ENCODE data around the gene PCDHGA1.

Gene PCDHGA1

DNA sequence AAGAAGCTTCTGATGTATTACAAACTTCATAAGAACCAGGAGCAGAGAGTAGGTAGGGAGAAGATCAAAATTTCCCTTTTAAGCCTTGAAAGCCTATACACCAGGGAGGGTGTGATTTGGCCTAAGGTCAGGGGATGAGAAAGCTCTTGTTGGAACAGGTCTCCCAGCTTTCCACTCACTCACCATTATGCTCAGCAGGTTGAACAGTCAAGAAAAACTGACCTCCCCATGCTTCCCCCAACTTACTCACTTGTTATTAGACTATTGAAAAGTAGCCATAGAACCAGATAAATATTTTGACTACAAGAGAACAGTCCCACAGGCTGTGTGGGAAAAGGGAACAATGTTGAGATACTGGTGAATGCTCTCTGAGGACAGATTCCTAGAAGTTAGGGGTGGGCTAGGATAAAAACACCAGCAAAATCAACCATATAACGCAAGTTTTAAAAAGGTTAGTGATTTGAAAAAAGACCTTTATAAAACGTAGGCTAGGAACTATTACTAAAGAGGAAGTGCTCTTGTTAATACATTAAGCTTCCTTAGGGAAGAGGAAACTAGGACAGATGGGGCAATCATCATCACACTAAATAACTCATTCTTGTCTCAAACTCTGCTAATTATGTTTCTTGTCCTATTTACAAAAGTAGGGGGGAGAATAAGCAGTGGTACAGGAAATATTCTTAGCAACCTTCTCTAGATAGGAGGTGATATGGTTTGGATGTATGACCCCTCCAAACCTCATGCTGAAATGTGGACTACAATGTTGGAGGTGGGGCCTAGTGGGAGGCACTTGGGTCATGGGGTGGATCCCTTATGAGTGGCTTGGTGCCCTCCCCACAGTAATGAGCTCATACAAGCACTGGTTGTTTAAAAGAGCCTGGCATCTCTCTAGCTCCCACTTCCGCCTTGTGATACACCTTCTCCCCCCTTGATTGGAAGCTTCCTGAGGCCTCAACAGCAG is 189.6 kb downstream of the PCDHGA1 start:
- H3K9me3 Mint-ChIP-seq: no peaks in the 10 kb centered on the region
- H3K36me3 Mint-ChIP-seq (ENCODE audit: low read depth): peaks cover 81% of the 10 kb centered on the region
- H3K4me1 Mint-ChIP-seq (ENCODE audit: low read depth): peaks cover 53% of the 10 kb centered on the region
- H3K27me3 Mint-ChIP-seq: no peaks in the 10 kb centered on the region
- H3K27ac Mint-ChIP-seq: no peak overlapping the region
- H3K4me3 Mint-ChIP-seq: no peak overlapping the region

DNA sequence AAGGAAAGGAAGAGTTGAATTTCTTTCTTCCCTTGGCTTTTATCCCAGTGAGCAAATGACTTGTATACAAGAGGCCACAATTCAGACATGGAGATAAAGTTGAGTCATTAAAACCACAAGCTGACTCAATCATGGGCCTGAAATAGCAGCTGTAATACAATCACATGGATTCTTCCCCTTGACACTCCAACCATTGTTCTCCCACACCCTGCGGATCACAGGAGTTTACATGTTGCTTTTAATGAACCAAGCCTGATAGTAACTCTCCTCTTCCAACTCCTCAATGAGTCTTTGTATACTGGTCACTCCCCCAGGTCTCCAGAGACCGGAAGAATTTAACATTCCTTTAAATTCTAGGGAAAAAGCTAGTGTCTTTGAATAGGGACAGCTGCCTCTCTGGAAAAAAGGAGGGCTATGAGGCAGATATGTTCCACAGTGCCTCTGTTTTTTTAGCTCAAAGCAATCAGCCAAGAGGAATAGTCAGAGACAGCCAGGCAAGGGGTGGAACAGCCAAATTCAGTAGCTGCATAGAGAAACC is 191.0 kb downstream of the PCDHGA1 start:
- Mint-ChIP-seq H3K36me3 (ENCODE audit: low read depth) (peaks cover 85% of the 10 kb centered on the region), H3K4me1 (ENCODE audit: low read depth) (peaks cover 51% of the 10 kb centered on the region), H3K4me3 (peak overlapping the region; percentile 31), H3K27me3 (no peaks in the 10 kb centered on the region), H3K9me3 (no peaks in the 10 kb centered on the region), H3K27ac (peak overlapping the region; percentile 74)

DNA sequence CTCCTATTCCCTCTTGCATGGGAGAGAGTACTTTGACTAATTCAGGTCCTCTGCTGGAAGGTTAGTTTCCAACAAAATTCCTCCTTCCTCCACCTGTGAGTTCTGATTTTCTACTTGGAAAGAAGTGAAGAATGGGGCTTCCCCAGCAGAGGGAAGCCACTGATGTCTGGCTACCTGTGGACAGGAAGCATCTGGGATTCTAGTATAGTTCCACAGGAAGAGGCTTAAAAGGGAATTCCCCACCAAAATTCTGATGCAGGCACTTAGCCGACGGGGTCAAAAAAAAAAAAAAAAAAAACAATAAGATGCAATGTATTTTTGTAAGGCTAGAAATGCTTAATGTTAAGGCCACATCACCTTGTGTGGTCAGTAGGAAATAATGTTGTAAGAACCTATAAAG is 192.0 kb downstream of the PCDHGA1 start:
- Mint-ChIP-seq H3K4me1 (ENCODE audit: low read depth) (peaks cover 50% of the 10 kb centered on the region), H3K27ac (peak overlapping the region; percentile 74), H3K9me3 (no peaks in the 10 kb centered on the region), H3K36me3 (ENCODE audit: low read depth) (peaks cover 82% of the 10 kb centered on the region), H3K27me3 (no peaks in the 10 kb centered on the region), H3K4me3 (no peak overlapping the region)

DNA sequence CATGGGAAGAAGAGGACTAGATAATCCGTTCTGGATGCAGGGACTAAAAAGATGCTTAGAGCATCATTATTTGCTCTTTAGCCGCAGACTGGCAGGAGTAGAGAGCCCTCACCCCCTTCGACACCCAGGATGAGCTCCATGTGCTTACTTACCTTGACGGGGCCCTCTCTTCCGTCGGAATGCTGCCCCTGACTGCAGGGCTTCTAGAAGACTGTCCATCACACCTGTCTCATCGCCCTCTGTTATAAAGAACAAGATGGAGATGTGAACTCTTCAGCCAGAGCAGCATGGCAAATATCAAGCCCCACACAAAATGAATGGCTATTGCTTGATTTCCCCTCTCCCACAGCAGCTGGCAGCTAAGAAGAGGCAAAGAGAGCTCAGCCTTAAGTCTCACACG is 193.7 kb downstream of the PCDHGA1 start:
- Mint-ChIP-seq H3K27me3 (no peaks in the 10 kb centered on the region), H3K4me3 (no peak overlapping the region), H3K9me3 (no peaks in the 10 kb centered on the region), H3K27ac (no peak overlapping the region), H3K36me3 (ENCODE audit: low read depth) (peaks cover 69% of the 10 kb centered on the region), H3K4me1 (ENCODE audit: low read depth) (peaks cover 50% of the 10 kb centered on the region)

DNA sequence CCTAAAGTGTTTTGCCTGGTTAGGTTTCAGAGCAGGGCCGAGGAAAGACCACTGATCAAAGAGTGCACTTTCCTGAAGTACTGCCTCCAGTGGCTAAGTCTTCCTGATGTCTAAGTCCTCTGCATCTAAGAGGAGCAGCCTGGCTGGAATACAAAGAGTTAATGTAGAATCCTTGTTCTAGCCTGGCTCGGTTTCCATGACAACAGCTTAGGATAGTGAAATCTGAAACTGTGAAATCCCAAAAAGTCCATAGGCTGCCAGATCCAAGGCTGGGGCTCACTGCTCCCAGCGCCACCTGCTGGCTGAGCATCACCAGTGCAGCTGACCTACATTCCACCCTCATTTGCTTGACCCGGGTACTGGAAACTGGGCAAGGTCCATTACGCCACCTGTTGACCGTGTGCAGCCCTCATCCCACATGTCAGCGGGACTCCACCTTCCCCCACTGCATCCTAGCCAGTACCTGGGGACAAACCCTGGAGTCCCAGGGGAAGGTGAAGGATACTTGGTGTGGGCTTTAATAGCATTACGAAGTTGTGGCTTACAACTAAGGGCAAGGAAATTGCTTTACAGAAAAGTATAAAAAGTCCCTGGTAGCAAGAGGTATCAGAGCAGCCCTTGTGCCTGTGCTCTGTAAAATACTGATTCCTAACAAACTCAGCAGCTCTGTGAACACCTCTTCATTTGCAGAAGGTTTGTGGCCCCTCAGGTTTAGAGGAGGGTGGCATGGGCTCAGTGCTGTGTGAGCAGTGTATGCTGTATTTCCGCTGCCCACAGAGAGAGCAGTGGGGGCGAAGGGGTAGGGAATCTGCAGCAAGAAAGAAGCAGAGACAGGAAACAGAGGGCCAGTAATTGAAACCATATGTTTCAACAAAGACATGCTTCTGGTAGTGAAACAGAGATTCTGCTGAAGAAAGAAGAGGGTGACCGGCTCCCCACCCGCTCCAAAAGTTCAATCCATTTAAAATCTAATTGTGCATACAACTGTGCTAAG is 194.6 kb downstream of the PCDHGA1 start:
- Mint-ChIP-seq H3K36me3 (ENCODE audit: low read depth) (peaks cover 60% of the 10 kb centered on the region), H3K4me1 (ENCODE audit: low read depth) (peaks cover 48% of the 10 kb centered on the region), H3K9me3 (no peaks in the 10 kb centered on the region), H3K4me3 (no peak overlapping the region), H3K27ac (no peak overlapping the region), H3K27me3 (no peaks in the 10 kb centered on the region)

DNA sequence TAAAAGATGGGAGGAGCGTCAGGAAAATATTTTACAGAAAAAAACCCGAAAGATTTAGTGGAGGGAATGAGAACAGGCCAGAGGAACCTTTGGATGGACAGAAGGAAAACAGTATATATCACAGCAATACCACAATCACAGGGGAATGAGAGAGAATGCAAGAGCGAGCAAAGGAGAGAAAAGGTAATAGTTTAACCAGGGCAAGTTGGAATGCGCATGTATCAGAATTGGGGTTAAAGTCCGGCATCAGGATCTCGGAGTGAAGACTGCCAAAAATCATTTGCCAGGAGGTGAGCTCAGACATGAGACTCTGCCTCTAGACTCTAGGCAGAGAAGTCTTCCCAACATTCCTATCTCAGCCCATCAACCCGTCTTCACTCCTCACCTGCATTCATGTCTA is 195.3 kb downstream of the PCDHGA1 start:
- Mint-ChIP-seq H3K27ac (no peak overlapping the region), H3K9me3 (no peaks in the 10 kb centered on the region), H3K4me3 (no peak overlapping the region), H3K4me1 (ENCODE audit: low read depth) (peaks cover 41% of the 10 kb centered on the region), H3K27me3 (no peaks in the 10 kb centered on the region), H3K36me3 (ENCODE audit: low read depth) (peaks cover 53% of the 10 kb centered on the region)

DNA sequence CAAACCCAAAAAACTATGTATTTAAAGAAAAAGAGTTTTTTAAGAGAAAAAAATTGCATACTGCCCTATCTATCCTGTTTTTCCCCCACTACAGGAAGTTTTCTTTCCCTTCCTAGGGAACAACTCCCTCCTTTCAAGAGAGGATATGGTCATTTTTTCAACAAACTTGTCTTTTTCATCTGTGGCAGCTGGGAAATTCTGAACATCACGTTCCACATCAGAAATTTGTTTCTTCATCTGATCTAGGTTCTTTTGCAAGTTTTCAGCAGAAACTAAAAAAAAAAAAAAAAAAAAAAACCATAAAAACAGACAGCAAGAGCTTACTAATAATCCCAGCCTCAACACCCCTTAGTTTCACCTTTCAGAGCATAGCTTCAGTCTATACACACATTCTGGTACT is 197.1 kb downstream of the PCDHGA1 start:
- Mint-ChIP-seq H3K4me3 (no peak overlapping the region), H3K27me3 (no peaks in the 10 kb centered on the region), H3K4me1 (ENCODE audit: low read depth) (peaks cover 23% of the 10 kb centered on the region), H3K9me3 (no peaks in the 10 kb centered on the region), H3K27ac (peak overlapping the region; percentile 0), H3K36me3 (ENCODE audit: low read depth) (peaks cover 36% of the 10 kb centered on the region)

DNA sequence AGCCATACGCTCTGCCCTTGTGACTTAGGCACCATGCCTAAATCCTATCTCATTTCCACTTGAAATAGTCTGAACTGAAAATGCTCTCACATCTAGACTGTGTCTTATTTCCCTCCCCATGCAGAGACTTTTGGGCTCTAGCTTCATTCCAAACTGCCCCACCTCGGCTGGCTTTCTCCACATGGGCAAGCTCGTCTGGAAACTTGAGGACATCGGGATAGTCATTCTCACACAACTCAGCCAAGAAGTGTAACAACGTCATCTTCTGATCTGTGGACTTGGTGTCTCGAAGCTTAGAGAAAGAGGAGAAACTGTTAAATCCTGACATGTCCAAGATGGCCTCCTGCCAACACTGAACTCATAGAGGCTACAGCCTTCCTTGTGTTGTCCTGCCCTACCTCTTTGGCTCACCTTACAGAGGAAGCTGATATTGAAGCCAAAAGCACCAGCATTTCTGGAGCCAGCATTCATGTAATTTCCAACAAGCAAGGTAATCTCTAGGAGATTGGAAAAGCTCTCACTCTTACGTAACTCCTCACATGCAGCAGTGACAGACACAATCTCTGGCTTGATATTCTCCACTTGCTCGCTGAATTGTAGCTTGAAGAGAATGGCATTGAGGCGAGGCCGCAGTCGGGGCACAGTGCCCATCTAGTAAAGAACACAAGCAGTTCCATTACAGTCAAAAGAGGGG is 198.1 kb downstream of the PCDHGA1 start:
- Mint-ChIP-seq H3K27ac (peak overlapping the region; percentile 76), H3K4me3 (no peak overlapping the region), H3K27me3 (no peaks in the 10 kb centered on the region), H3K9me3 (no peaks in the 10 kb centered on the region), H3K36me3 (ENCODE audit: low read depth) (peaks cover 28% of the 10 kb centered on the region), H3K4me1 (ENCODE audit: low read depth) (peaks cover 13% of the 10 kb centered on the region)

DNA sequence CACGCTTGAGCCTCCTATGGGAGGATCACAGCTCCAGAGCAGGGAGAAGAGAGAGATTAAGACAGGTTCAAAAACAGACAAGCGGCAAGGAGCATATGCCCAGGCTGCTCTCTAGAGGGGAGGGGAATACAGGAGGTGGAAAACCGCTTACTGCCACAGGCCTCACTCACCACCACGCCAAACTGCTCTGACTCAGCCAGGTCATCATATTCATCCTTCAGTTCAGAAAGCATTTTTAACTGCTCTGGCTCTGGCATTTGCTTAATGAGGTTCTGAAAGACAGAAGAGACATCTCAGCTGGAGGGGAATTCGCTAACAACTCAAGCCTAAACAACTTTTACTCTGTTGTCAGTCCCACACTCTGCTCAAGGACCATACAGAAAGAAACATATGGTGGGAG is 198.7 kb downstream of the PCDHGA1 start:
- no peak overlapping the region for H3K4me3 Mint-ChIP-seq
- H3K4me1 Mint-ChIP-seq (ENCODE audit: low read depth): peaks cover 13% of the 10 kb centered on the region
- peaks cover 26% of the 10 kb centered on the region for H3K36me3 Mint-ChIP-seq (ENCODE audit: low read depth)
- H3K9me3 Mint-ChIP-seq: no peaks in the 10 kb centered on the region
- peak overlapping the region; percentile 76 for H3K27ac Mint-ChIP-seq
- no peaks in the 10 kb centered on the region for H3K27me3 Mint-ChIP-seq

DNA sequence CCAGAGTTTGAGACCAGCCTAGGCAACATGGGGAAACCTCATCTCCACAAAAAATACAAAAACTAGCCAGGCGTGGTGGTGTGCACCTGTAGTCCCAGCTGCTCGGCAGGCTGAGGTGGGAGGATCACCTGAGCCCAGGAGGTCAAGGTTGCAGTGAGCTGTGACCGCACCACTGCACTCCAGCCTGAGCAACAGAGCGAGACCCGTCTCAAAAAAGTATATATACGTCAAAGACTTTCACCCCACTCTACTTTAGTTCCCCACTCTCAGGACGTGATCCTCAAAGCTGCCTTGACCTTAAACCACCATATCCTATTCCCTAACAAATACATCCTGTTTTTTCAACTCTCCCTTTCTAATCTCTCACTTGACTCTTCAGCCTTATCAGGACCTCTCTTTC is 199.6 kb downstream of the PCDHGA1 start:
- no peaks in the 10 kb centered on the region for H3K9me3 Mint-ChIP-seq
- H3K4me1 Mint-ChIP-seq (ENCODE audit: low read depth): peaks cover 12% of the 10 kb centered on the region
- H3K36me3 Mint-ChIP-seq (ENCODE audit: low read depth): peaks cover 26% of the 10 kb centered on the region
- H3K27ac Mint-ChIP-seq: no peak overlapping the region
- no peak overlapping the region for H3K4me3 Mint-ChIP-seq
- no peaks in the 10 kb centered on the region for H3K27me3 Mint-ChIP-seq

DNA sequence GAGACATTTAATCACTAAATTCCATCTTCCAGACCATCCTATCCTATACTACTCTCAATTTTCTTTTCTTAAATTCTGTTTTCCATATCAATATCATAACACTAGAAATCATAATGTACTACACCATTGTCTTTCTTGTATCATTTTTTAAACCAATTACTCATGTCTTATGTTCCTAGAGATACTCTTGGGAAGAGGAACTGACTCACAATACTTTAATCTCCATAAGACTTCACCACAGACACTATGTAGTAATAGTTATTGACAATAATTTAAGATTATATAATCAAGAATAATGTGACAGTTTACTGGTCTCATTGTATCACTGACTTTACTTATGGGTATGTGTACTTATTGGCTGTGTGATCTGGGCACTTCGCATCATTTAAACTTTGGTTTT is 202.4 kb downstream of the PCDHGA1 start:
- Mint-ChIP-seq H3K4me1 (ENCODE audit: low read depth) (no peaks in the 10 kb centered on the region), H3K9me3 (no peaks in the 10 kb centered on the region), H3K27me3 (no peaks in the 10 kb centered on the region), H3K27ac (no peak overlapping the region), H3K4me3 (no peak overlapping the region), H3K36me3 (ENCODE audit: low read depth) (peaks cover 33% of the 10 kb centered on the region)

DNA sequence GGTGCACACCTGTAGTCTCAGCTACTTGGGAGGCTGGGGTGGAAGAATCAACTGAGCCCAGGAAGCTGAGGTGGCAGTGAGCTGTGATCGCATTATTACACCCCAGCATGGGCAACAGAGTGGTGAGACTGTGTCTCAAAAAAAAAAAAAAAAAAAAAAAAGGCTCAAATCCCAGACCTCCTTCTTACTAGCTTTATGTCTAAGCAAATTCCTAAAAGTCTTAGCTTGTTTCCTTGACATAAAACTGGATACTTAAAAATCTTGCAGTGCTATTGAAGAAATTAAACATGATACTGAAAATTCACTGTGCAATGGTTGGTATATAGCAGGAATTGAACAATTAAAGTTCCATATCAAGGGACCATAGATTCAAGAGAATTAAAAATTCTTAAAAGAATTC is 203.6 kb downstream of the PCDHGA1 start:
- peaks cover 33% of the 10 kb centered on the region for H3K36me3 Mint-ChIP-seq (ENCODE audit: low read depth)
- H3K27me3 Mint-ChIP-seq: no peaks in the 10 kb centered on the region
- H3K27ac Mint-ChIP-seq: no peak overlapping the region
- no peak overlapping the region for H3K4me3 Mint-ChIP-seq
- H3K9me3 Mint-ChIP-seq: no peaks in the 10 kb centered on the region
- H3K4me1 Mint-ChIP-seq (ENCODE audit: low read depth): no peaks in the 10 kb centered on the region

DNA sequence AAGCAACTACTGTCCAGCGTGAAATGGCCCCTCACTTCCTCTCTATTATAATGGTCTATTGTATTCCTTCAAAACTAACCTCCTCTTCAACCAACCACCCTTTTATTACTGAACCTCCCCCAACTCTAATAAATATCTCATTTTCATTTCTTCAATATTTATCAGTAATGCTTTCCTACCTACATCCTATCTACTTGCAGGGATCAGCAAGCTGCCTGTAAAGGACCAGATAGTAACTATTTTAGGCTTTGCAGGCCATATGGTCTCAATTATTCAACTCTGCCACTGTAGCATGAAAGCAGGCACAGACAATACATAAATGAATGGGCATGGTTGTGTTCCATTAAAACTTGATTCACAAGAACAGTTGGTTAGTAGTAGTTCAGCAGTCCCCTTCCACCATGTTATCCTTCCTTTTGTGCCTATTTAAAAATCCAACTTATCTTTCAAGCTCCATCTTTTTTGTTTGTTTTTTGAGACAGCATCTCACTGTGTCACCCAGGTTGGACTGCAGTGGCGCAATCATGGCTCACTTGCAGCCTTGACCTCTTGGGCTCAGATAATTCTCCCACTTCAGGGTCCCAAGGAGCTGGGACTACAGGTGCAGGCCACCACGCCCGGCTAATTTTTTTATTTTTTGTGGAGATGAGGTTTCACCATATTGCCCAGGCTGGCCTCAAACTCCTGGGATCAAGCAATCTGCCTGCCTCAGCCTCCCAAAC is 204.3 kb downstream of the PCDHGA1 start:
- Mint-ChIP-seq H3K27ac (no peak overlapping the region), H3K9me3 (no peaks in the 10 kb centered on the region)

DNA sequence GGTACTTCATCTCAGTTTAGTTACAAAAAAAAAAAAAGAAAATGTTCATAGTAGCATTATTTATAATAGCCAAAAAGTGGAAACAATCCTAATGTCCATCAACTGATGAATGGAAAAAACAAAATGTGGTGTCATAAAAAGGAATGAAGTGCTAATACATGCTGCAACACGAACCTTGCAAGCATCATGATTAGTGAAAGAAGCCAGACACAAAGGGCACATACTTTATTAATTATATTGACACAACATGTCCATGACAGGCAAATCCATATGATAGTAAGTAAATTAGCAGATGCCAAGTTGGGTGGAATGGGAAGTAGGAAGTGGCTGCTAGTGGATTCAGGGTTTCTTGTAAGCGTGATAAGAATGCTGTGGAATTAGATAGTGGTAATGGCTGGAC is 212.7 kb downstream of the PCDHGA1 start:
- H3K27ac Mint-ChIP-seq: no peak overlapping the region
- H3K4me3 Mint-ChIP-seq: no peak overlapping the region
- H3K36me3 Mint-ChIP-seq (ENCODE audit: low read depth): peaks cover 70% of the 10 kb centered on the region
- no peaks in the 10 kb centered on the region for H3K27me3 Mint-ChIP-seq
- peaks cover 7% of the 10 kb centered on the region for H3K9me3 Mint-ChIP-seq
- peaks cover 4% of the 10 kb centered on the region for H3K4me1 Mint-ChIP-seq (ENCODE audit: low read depth)

More for the DNA sequence above, 204.3 kb downstream of the PCDHGA1 start:
- H3K4me1 Mint-ChIP-seq (ENCODE audit: low read depth): no peaks in the 10 kb centered on the region
- no peak overlapping the region for H3K4me3 Mint-ChIP-seq
- peaks cover 40% of the 10 kb centered on the region for H3K36me3 Mint-ChIP-seq (ENCODE audit: low read depth)
- H3K27me3 Mint-ChIP-seq: no peaks in the 10 kb centered on the region
